Measurements from ENCODE around the gene TNRC6B. TPM values are rescaled to one million over a fixed set of nuclear protein-coding genes. Genes with fewer than 3 reads are reported as not detected.

TNRC6B gene
- total and polyA plus RNA-seq, 2 of the 13 experiments (the other 11 are each of a cell fraction or from before 2014, with no cell fraction given), result 8.9 to 13.2 TPM

GRCh38 chr22:40346185-40347118 is 168.7 kb downstream of the TNRC6B start, which contains the start of gene ADSL (continued):
- TF ChIP-seq GMEB1 (CRISPR knock-in tag; IDR thresholded peaks at IDR 0.05; ENCODE audit: borderline replicate concordance), result peak; percentile 71; the same call in 1 of the 2 replicates
- 0 out of 2 replicates have a peak, but pooled peaks have one; percentile 64 for TF ChIP-seq ZNF138 (CRISPR knock-in tag; IDR thresholded peaks at IDR 0.05; ENCODE audit: low read depth)
- peak; percentile 75 for TF ChIP-seq KDM5A (IDR thresholded peaks at IDR 0.05; ENCODE audit: borderline replicate concordance, low read length)
- TF ChIP-seq ZNF598 (CRISPR knock-in tag; IDR thresholded peaks at IDR 0.05; ENCODE audit: borderline replicate concordance), result peak; percentile 62; the same call in 1 of the 2 replicates
- no peak for TF ChIP-seq THAP7 (CRISPR knock-in tag; IDR thresholded peaks at IDR 0.05)
- TF ChIP-seq KLF11 (CRISPR knock-in tag; IDR thresholded peaks at IDR 0.05), result peak; percentile 93
- peak; percentile 89; the same call in 1 of the 2 replicates for TF ChIP-seq STAT6 (CRISPR knock-in tag; IDR thresholded peaks at IDR 0.05; ENCODE audit: borderline replicate concordance)
- TF ChIP-seq SNAI1 (CRISPR knock-in tag; IDR thresholded peaks at IDR 0.05; ENCODE audit: borderline replicate concordance), result peak; percentile 53; the same call in 1 of the 2 replicates
- no peak; the same call in 1 of the 2 replicates for TF ChIP-seq NR2F2 (IDR thresholded peaks at IDR 0.05; ENCODE audit: borderline replicate concordance, low read depth)
- peak; percentile 81; the same call in 1 of the 2 replicates for TF ChIP-seq IRF2 (CRISPR knock-in tag; IDR thresholded peaks at IDR 0.05)
- TF ChIP-seq MEIS1 (CRISPR knock-in tag; IDR thresholded peaks at IDR 0.05; ENCODE audit: borderline replicate concordance), result 0 out of 2 replicates have a peak, but pooled peaks have one; percentile 10
- no peak; the same call in 1 of the 2 replicates for TF ChIP-seq DNMT3B (CRISPR knock-in tag; conservative IDR thresholded peaks at IDR 0.05)
- no peak for TF ChIP-seq EZH2 (conservative IDR thresholded peaks at IDR 0.05; ENCODE audit: low read depth, low read length)
- peak; percentile 93 for TF ChIP-seq SP2 (CRISPR knock-in tag; IDR thresholded peaks at IDR 0.05)
- TF ChIP-seq ZNF660 (CRISPR knock-in tag; IDR thresholded peaks at IDR 0.05; ENCODE audit: borderline replicate concordance, low read depth), result no peak
- 0 out of 2 replicates have a peak, but pooled peaks have one; percentile 75 for TF ChIP-seq ZNF275 (CRISPR knock-in tag; IDR thresholded peaks at IDR 0.05; ENCODE audit: borderline replicate concordance)
- TF ChIP-seq CCDC6 (CRISPR knock-in tag; IDR thresholded peaks at IDR 0.05), result peak; percentile 90
- 0 out of 2 replicates have a peak, but pooled peaks have one; percentile 22 for TF ChIP-seq RORA (CRISPR knock-in tag; IDR thresholded peaks at IDR 0.05)
- peak; percentile 62 for TF ChIP-seq ETV6 (CRISPR knock-in tag; conservative IDR thresholded peaks at IDR 0.05)
- TF ChIP-seq ZNF446 (CRISPR knock-in tag; IDR thresholded peaks at IDR 0.05), result peak; percentile 72; the same call in 1 of the 2 replicates
- peak; percentile 94 for TF ChIP-seq ZNF33B (CRISPR knock-in tag; IDR thresholded peaks at IDR 0.05)
- TF ChIP-seq HDAC1 (CRISPR knock-in tag; IDR thresholded peaks at IDR 0.05), result peak; percentile 94; the same call in 1 of the 2 replicates
